ENCODE results near the gene KCNN3.

DNA sequence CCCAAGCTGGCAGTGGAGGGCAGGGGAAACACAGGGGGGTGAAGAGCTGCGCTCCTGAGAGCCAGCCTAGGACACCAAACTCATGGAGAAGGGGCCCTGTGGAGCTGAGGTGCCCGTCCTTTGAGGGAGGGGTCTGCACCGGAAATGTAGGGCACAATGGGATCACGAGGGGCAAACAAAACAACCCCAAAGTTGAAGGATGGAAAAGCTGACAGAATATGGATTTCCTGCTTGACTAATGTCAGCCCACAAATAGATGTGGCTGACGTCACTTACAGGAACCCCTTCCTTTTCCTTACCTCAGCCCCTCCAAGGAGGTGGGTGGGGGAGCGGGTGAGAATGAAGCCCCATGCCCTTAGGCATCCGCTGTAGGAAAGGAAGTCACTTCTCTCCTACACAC is 110.9 kb downstream of the KCNN3 start:
- TF ChIP-seq, protein P1, sequence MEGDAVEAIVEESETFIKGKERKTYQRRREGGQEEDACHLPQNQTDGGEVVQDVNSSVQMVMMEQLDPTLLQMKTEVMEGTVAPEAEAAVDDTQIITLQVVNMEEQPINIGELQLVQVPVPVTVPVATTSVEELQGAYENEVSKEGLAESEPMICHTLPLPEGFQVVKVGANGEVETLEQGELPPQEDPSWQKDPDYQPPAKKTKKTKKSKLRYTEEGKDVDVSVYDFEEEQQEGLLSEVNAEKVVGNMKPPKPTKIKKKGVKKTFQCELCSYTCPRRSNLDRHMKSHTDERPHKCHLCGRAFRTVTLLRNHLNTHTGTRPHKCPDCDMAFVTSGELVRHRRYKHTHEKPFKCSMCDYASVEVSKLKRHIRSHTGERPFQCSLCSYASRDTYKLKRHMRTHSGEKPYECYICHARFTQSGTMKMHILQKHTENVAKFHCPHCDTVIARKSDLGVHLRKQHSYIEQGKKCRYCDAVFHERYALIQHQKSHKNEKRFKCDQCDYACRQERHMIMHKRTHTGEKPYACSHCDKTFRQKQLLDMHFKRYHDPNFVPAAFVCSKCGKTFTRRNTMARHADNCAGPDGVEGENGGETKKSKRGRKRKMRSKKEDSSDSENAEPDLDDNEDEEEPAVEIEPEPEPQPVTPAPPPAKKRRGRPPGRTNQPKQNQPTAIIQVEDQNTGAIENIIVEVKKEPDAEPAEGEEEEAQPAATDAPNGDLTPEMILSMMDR (IDR thresholded peaks at IDR 0.05): no peak
- no peak for TF ChIP-seq POLR2A (IDR thresholded peaks at IDR 0.05)
- no peak for TF ChIP-seq EP300 (IDR thresholded peaks at IDR 0.05)
